Ishikawa (cell line): Measurements from ENCODE around the gene NOTCH2.

Source experiments
- CEBPB ChIP-seq: IDR thresholded peaks from 2 replicates; pipeline ENCODE4 v1.6.1; 2012
- CREB1 ChIP-seq: IDR thresholded peaks from 2 replicates; pipeline ENCODE4 v1.6.1; 2012; ENCODE audit warnings: low read depth
- EGR1 ChIP-seq: IDR thresholded peaks from 2 replicates; pipeline ENCODE4 v1.6.1; 2012
- EP300 ChIP-seq: IDR thresholded peaks from 2 replicates; pipeline ENCODE4 v1.6.1; 2012; ENCODE audit warnings: borderline replicate concordance
- FOXM1 ChIP-seq: IDR thresholded peaks from 2 replicates; pipeline ENCODE4 v1.6.1; 2012; ENCODE audit warnings: low read depth, borderline replicate concordance
- NFIC ChIP-seq: IDR thresholded peaks from 2 replicates; pipeline ENCODE4 v1.6.1; 2012
- RAD21 ChIP-seq: IDR thresholded peaks from 2 replicates; pipeline ENCODE4 v1.6.1; 2012; ENCODE audit warnings: low read depth
- TAF1 ChIP-seq: IDR thresholded peaks from 2 replicates; pipeline ENCODE4 v1.6.1; 2012; ENCODE audit warnings: low read depth, mild to moderate bottlenecking
- TCF12 ChIP-seq: IDR thresholded peaks from 2 replicates; pipeline ENCODE4 v1.6.1; 2012; ENCODE audit warnings: low read depth
- TEAD4 ChIP-seq: IDR thresholded peaks from 2 replicates; pipeline ENCODE4 v1.6.1; 2012
- YY1 ChIP-seq: IDR thresholded peaks from 2 replicates; pipeline ENCODE4 v1.6.1; 2012; ENCODE audit warnings: low read depth
- ZBTB7A ChIP-seq: IDR thresholded peaks from 2 replicates; pipeline ENCODE4 v1.6.1; 2012; ENCODE audit warnings: low read depth
- TF ChIP-seq, protein P1 (sequence below): IDR thresholded peaks from 2 replicates; pipeline ENCODE4 v1.6.1; 2012
- TF ChIP-seq, protein P2 (sequence below): IDR thresholded peaks from 2 replicates; pipeline ENCODE4 v1.6.1; 2012; ENCODE audit warnings: low read depth, mild to moderate bottlenecking
- TF ChIP-seq, protein P3 (sequence below): IDR thresholded peaks from 2 replicates; pipeline ENCODE4 v1.6.1; 2012

NOTCH2 gene

DNA sequence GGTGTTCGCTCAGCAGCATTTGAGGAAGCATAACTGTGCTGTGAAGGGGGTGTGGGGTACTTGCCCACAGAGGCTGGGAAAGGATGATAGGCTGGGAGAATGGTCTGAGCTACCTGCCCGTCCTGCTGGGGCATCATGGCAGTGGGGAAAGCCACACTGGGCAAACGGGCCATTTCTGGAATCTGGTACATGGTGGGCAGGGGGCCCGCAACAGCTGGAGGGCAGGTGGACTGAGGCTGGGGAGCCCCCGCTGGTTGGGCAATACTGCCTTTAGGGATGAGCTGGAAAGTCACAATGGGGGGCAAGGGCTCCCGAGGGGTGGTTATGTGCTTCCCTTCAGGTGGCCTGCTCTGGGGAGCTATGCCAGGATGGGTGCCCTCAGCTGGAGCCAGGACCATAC, 153.9 kb downstream of the NOTCH2 start:
- TF ChIP-seq TCF12 (no peak), RAD21 (no peak), TEAD4 (no peak), EP300 (no peak), NFIC (no peak), TAF1 (no peak)
- TF ChIP-seq, protein P1, sequence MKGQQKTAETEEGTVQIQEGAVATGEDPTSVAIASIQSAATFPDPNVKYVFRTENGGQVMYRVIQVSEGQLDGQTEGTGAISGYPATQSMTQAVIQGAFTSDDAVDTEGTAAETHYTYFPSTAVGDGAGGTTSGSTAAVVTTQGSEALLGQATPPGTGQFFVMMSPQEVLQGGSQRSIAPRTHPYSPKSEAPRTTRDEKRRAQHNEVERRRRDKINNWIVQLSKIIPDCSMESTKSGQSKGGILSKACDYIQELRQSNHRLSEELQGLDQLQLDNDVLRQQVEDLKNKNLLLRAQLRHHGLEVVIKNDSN, result no peak

DNA sequence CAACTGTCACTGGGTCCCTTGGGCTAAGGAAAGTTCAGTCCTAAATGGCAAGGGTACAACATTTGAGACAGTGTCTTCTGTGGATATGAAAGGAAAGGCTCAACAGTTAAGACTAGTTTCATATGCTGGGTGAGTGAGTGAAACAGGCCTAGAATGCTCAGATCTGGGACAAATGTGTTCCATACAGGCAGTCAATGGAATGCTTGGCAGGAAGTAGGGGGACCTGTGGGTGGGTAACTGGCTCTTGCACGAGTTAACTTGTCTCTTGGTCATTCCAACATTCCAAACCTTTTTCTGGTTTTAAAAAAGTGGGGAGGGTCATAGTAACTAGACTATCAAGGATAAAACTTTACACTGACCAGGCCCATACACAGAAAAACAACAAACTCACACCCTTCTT, 155.4 kb downstream of the NOTCH2 start:
- TF ChIP-seq RAD21, result no peak
- TF ChIP-seq FOXM1, result no peak
- TF ChIP-seq, protein P2, sequence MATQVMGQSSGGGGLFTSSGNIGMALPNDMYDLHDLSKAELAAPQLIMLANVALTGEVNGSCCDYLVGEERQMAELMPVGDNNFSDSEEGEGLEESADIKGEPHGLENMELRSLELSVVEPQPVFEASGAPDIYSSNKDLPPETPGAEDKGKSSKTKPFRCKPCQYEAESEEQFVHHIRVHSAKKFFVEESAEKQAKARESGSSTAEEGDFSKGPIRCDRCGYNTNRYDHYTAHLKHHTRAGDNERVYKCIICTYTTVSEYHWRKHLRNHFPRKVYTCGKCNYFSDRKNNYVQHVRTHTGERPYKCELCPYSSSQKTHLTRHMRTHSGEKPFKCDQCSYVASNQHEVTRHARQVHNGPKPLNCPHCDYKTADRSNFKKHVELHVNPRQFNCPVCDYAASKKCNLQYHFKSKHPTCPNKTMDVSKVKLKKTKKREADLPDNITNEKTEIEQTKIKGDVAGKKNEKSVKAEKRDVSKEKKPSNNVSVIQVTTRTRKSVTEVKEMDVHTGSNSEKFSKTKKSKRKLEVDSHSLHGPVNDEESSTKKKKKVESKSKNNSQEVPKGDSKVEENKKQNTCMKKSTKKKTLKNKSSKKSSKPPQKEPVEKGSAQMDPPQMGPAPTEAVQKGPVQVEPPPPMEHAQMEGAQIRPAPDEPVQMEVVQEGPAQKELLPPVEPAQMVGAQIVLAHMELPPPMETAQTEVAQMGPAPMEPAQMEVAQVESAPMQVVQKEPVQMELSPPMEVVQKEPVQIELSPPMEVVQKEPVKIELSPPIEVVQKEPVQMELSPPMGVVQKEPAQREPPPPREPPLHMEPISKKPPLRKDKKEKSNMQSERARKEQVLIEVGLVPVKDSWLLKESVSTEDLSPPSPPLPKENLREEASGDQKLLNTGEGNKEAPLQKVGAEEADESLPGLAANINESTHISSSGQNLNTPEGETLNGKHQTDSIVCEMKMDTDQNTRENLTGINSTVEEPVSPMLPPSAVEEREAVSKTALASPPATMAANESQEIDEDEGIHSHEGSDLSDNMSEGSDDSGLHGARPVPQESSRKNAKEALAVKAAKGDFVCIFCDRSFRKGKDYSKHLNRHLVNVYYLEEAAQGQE, result no peak
- TF ChIP-seq CEBPB, result no peak
- TF ChIP-seq TAF1, result no peak
- TF ChIP-seq TEAD4, result no peak
- TF ChIP-seq, protein P1, result no peak
- no peak for TF ChIP-seq YY1

DNA sequence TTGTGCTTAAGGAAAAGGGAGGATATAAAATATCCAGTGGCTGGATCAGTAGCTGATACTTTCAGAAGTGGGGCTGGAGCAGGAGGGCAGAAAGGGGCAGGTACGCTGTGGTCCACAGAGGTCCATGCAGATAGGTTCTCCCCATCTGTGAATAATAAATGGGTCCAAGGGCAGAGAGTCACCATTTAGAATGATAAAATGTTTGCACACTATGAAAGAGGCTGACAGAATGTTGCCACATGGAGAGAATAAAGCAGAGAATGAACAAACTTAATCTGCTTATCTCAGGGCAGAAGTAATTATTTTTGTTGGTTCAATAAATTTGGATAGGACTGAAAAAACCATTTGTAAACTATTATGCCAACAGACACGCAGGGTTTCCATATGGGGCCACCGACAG, 156.5 kb downstream of the NOTCH2 start:
- TF ChIP-seq, protein P2, result no peak
- TF ChIP-seq YY1, result no peak
- TF ChIP-seq, protein P3, sequence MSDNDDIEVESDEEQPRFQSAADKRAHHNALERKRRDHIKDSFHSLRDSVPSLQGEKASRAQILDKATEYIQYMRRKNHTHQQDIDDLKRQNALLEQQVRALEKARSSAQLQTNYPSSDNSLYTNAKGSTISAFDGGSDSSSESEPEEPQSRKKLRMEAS, result no peak
- TF ChIP-seq TCF12, result no peak
- TF ChIP-seq EP300, result no peak
- TF ChIP-seq, protein P1, result no peak
- no peak for TF ChIP-seq EGR1
- TF ChIP-seq NFIC, result no peak

DNA sequence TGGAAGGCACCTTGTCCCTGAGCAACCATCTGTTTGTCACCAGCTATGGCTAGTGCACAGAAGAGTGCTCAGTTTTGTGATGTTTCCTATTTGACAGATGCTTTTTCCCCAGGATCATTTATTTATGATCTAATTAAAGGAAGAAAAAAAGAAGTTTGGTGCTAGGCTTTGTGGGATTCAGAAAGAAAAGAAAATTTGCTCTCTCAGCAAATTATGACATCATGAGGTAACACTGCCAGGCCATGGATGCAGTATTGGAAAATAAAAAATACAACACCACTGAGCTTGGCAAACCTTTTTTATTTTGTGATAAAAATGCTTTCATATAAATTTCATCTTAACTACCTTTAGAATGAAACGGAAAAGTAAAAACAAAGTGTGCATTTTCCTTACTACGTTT, 157.7 kb downstream of the NOTCH2 start:
- TF ChIP-seq TAF1 (no peak), NFIC (no peak), ZBTB7A (no peak), EGR1 (no peak), RAD21 (no peak), TEAD4 (no peak)
- TF ChIP-seq, protein P3, result no peak

DNA sequence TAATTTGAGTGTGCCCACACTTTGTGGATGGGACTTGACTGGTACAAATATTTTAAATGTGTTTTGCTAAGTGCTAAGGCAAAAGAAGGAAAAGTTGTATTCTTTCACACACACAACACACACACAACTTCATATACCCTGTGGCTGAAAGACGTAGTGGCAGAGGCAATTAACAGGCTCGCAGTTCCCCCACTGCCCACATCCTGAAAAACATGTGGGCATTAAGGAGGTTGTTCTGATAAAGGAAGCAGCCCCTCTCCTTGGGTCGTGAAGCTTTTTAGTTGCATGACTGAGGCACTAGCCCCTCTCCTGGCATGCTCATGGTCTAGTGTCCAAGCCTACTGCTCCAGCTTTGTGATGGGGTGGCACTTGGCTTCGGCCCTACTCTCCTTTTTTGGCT, 158.8 kb downstream of the NOTCH2 start:
- TF ChIP-seq YY1 (no peak), ZBTB7A (no peak), EGR1 (no peak), CREB1 (no peak), TEAD4 (no peak), EP300 (no peak), CEBPB (no peak), FOXM1 (no peak), TAF1 (no peak), TCF12 (no peak), NFIC (no peak), RAD21 (no peak)
- TF ChIP-seq, protein P3, result no peak
- TF ChIP-seq, protein P2, result no peak
- TF ChIP-seq, protein P1, result no peak
